ENCODE measurements around the gene SAMMSON. TPM values are rescaled to one million over a fixed set of nuclear protein-coding genes. Genes with fewer than 3 reads are reported as not detected.
A peak's percentile ranks its signal among the peaks of the same experiment; 100 is the strongest.

SAMMSON gene
- total RNA-seq (under 0.01 TPM in 2 replicates), polyA plus RNA-seq (not detected in 2 replicates), polyA minus RNA-seq (ENCODE audit: low replicate concordance) (not detected in 2 replicates)
- not detected in 2 replicates for polyA plus RNA-seq (2012)

- Histone ChIP-seq H3K4me1 (ENCODE audit: control insufficient read depth, extremely low read depth, insufficient read depth, low read length) (no peaks in the 10 kb centered on the region), H3K9me3 (ENCODE audit: control insufficient read depth, insufficient read depth, low read depth, low read length) (no peaks in the 10 kb centered on the region), H3K27me3 (ENCODE audit: control insufficient read depth, insufficient read depth, low read length) (no peaks in the 10 kb centered on the region), H2AFZ (ENCODE audit: low read length) (peak within 1 kb of the TSS; percentile 31), H3K36me3 (ENCODE audit: control insufficient read depth, insufficient read depth, low read length) (no peaks in the 10 kb centered on the region), H3K4me2 (ENCODE audit: extremely low read depth, insufficient read depth, low read length) (peak within 1 kb of the TSS; percentile 7), H3K79me2 (ENCODE audit: control insufficient read depth, insufficient read depth, low read length) (no peaks in the 10 kb centered on the region), H3K4me3 (replicated peaks in 1 of 4; ENCODE audit: control extremely low read depth in 1 of 4, insufficient read depth in 1 of 4, low read depth in 3 of 4, low read length in 4 of 4) (peak within 1 kb of the TSS in 3 of 4 experiments; percentile 14 to 28 (median 23)), H4K20me1 (ENCODE audit: control insufficient read depth, extremely low read depth, insufficient read depth, low read length) (no peaks in the 10 kb centered on the region), H3K27ac (ENCODE audit: insufficient read depth, low read length) (no peak within 1 kb of the TSS), H3K9ac (ENCODE audit: insufficient read depth, low read length) (no peak within 1 kb of the TSS)
- TF ChIP-seq EZH2 (IDR thresholded peaks at IDR 0.05; ENCODE audit: low read length, missing control alignments) (no peak), CTCF (conservative IDR thresholded peaks at IDR 0.05 in 1 of 2, IDR thresholded peaks at IDR 0.05 in 1 of 2; ENCODE audit: low read depth in 1 of 2, low read length in 2 of 2) (no peak)
- DNase-seq (ENCODE audit: low read depth in 2 of 2): peak; percentile 67 to 71
Measured at GRCh38 chr3:69999140-70000027, at the start of gene SAMMSON. TSS of gene SAMMSON (plus strand) at chr3:69999733.

- no peaks in the 10 kb centered on the region for H3K36me3 ChIP-seq (ENCODE audit: control insufficient read depth, insufficient read depth, low read length)
- no peak for TF ChIP-seq EZH2 (IDR thresholded peaks at IDR 0.05; ENCODE audit: low read length, missing control alignments)
- TF ChIP-seq CTCF (conservative IDR thresholded peaks at IDR 0.05 in 1 of 2, IDR thresholded peaks at IDR 0.05 in 1 of 2; ENCODE audit: low read depth in 1 of 2, low read length in 2 of 2): no peak
- H3K4me1 ChIP-seq (ENCODE audit: control insufficient read depth, extremely low read depth, insufficient read depth, low read length): no peaks in the 10 kb centered on the region
- no peak overlapping the region for H3K9ac ChIP-seq (ENCODE audit: insufficient read depth, low read length)
- H3K27me3 ChIP-seq (ENCODE audit: control insufficient read depth, insufficient read depth, low read length): no peaks in the 10 kb centered on the region
- no peaks in the 10 kb centered on the region for H3K9me3 ChIP-seq (ENCODE audit: control insufficient read depth, insufficient read depth, low read depth, low read length)
- no peak overlapping the region for H3K27ac ChIP-seq (ENCODE audit: insufficient read depth, low read length)
- no peak overlapping the region for H3K4me2 ChIP-seq (ENCODE audit: extremely low read depth, insufficient read depth, low read length)
- no peaks in the 10 kb centered on the region for H3K79me2 ChIP-seq (ENCODE audit: control insufficient read depth, insufficient read depth, low read length)
- peak in 1 of 2 donors; percentile 41 for DNase-seq (ENCODE audit: low read depth in 2 of 2)
- no peak overlapping the region for H3K4me3 ChIP-seq (replicated peaks in 1 of 4; ENCODE audit: control extremely low read depth in 1 of 4, insufficient read depth in 1 of 4, low read depth in 3 of 4, low read length in 4 of 4)
- no peaks in the 10 kb centered on the region for H4K20me1 ChIP-seq (ENCODE audit: control insufficient read depth, extremely low read depth, insufficient read depth, low read length)
- H2AFZ ChIP-seq (ENCODE audit: low read length): no peak overlapping the region
Measured at GRCh38 chr3:69951616-69952015, 47.9 kb upstream of the SAMMSON start.

GRCh38 chr3:69959581-69959980, 40.0 kb upstream of the SAMMSON start:
- Histone ChIP-seq H2AFZ (ENCODE audit: low read length) (no peak overlapping the region), H3K36me3 (ENCODE audit: control insufficient read depth, insufficient read depth, low read length) (no peaks in the 10 kb centered on the region), H3K4me2 (ENCODE audit: extremely low read depth, insufficient read depth, low read length) (no peak overlapping the region), H3K9ac (ENCODE audit: insufficient read depth, low read length) (no peak overlapping the region), H4K20me1 (ENCODE audit: control insufficient read depth, extremely low read depth, insufficient read depth, low read length) (no peaks in the 10 kb centered on the region), H3K27ac (ENCODE audit: insufficient read depth, low read length) (no peak overlapping the region), H3K27me3 (ENCODE audit: control insufficient read depth, insufficient read depth, low read length) (no peaks in the 10 kb centered on the region), H3K9me3 (ENCODE audit: control insufficient read depth, insufficient read depth, low read depth, low read length) (no peaks in the 10 kb centered on the region), H3K4me3 (replicated peaks in 1 of 4; ENCODE audit: control extremely low read depth in 1 of 4, insufficient read depth in 1 of 4, low read depth in 3 of 4, low read length in 4 of 4) (no peak overlapping the region), H3K4me1 (ENCODE audit: control insufficient read depth, extremely low read depth, insufficient read depth, low read length) (no peaks in the 10 kb centered on the region), H3K79me2 (ENCODE audit: control insufficient read depth, insufficient read depth, low read length) (no peaks in the 10 kb centered on the region)
- no peak for TF ChIP-seq CTCF (conservative IDR thresholded peaks at IDR 0.05 in 1 of 2, IDR thresholded peaks at IDR 0.05 in 1 of 2; ENCODE audit: low read depth in 1 of 2, low read length in 2 of 2)
- no peak for TF ChIP-seq EZH2 (IDR thresholded peaks at IDR 0.05; ENCODE audit: low read length, missing control alignments)
- DNase-seq (ENCODE audit: low read depth in 2 of 2): no peak

Measured in fibroblast of lung (primary cell).